GM21390 (cell line): ENCODE data around the gene FAM120A.

Experiments
- ATAC-seq: cut with Tn5 transposase; IDR thresholded peaks from one replicate; pipeline ENCODE4 v1.9.1; 2021; ENCODE audit not compliant: unreplicated experiment

Gene FAM120A

GRCh38 chr9:93613791-93614190 is 162.3 kb downstream of the FAM120A start:
- ATAC-seq: no peak

- ATAC-seq: no peak
These were observed 163.5 kb downstream of the FAM120A start for GRCh38 chr9:93614830-93615468.
